AG20443 (cell line): ENCODE data around the gene PICK1.
"Not testable (repeated sequence)": the region's sequence is repeated elsewhere in the genome, so short reads cannot be mapped to it uniquely, and the experiment has no call there.

Experiments used
- DNase-seq: peaks from one replicate; pipeline ENCODE4 v3.0.0; 2012; ENCODE audit warnings: low spot score, mixed read lengths

PICK1 gene

DNA sequence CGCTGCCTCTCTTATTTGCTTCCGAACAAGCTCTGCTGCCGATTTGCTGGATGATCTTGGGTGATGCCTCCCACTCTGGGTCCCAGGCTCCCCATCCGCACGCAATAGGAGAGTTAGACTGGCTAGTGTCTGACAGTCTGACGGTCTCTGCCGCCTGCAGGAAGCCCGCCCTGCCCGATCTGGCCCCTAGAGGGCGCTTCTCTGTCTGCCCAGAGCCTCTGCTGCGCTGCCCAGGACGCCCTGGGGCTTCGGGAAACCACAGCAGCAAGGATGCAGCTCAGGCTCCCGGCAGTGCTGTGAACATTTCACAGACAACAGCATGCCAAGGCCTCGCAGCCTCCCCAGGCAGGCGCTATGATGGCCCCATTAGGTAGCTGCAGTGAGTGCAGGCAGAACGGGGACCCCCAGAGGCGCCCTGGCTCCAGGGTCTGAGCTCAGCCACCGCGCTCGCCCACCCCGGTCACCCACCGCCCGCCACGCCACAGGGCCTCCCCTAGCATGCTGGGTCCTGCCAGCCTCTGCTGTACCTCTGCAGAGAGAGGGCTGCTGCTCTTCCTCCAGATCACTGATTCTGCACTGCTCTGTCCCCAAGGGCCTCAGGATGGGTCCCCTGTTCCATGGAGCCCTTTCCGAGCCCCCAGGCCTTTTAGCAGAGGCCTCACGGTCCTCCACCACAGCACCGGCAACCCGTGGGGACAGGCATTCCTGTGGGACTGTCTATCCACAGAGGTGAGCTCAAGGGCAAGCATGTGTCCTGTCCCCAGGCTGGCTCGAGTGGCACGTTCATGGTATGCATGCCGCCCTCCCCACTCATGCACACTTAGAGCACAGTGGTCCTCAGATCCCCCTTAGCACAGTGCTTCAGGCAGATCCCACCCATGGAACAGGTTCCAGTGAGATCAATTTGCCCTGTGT is 57.5 kb downstream of the PICK1 start:
- peak; percentile 97 for DNase-seq

DNA sequence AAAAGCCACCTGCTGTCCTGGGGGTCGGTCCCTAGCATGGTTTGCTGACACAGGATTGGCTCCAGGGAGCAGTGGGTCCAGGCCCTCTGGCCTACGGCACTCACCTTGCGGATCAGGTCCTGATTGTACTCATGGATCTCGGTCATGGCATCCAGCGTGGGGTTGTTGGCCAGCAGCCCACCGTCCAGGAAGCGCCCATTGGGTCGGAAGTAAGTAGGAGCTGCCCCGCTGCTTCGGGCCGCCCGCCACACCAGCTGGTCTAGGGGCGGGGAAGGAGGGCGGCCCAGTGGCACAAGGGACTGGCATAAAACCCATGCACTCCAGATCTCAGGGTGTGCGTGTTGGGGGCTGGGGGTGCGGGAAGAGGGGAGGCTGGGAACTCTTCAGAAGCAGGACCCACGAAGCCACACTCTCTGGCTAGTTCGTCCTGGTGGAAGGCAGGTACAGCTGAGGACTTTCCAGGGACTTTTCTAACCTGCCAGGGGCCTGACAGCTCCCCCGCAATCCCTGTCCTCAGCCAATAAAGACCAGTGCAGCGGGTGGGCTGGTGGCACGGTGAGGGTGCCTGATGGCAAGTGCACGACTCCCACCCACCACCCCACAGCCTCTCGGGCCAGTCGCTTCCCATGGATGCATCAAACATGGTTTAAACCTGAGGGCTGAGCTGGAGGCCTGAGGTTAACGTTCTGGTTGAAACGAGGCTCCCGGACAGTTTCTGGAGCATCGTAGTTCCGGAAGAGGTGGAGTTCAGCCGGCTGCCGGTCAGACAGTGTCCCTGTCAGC is 58.4 kb downstream of the PICK1 start:
- DNase-seq: no peak

DNA sequence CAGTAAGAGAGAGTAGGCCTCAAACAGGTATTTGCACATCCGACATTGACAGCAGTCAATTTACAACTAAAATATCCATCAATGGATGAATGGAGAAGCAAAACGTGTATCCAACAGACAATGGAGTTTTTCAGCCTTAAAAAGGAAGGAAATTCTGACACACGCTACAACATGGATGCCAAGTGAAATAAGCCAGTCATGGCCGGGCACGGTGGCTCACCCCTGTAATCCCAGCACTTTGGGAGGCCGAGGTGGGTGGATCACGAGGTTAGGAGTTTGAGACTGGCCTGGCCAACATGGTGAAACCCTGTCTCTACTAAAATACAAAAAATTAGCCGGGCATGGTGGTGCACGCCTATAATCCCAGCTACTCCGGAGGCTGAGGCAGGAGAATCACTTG is 60.4 kb downstream of the PICK1 start:
- DNase-seq: not testable (repeated sequence)

DNA sequence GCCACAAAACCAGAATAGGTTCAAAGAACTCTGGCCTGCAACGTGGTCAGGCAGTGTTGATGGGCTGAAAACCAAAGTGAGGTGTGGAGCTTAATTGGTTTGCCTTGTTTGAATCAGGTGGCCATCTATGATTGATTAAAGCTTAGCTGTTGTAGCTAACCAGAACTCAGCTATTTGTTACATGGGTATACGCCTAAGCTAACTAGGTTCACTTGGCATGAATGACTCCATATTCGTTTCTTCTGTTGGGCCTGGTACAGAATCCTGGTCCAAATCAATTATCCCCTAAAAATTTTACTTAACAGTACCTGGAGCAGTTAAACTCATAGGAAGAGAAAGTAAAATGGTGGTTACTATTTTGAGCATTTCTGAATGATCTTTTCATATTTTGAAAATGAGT is 61.0 kb downstream of the PICK1 start:
- DNase-seq: no peak

DNA sequence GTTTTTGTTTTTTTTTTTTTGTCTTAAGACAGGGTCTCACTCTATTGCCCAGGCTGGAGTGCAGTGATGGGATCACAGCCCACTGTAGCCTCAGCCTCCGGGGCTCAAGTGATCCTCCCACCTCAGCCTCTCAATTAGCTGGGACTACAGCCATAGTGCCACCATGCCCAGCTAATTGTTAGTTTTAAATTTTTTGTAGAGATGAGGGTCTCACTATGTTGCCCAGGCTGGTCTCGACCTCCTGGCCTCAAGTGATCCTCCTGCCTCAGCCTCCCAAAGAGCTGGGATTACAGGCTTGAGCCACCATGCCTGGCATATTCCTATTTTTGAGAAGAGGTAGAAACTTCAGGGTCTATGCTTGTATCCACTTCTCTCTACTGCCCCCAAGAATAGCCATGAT is 61.5 kb downstream of the PICK1 start:
- DNase-seq: not testable (repeated sequence)

DNA sequence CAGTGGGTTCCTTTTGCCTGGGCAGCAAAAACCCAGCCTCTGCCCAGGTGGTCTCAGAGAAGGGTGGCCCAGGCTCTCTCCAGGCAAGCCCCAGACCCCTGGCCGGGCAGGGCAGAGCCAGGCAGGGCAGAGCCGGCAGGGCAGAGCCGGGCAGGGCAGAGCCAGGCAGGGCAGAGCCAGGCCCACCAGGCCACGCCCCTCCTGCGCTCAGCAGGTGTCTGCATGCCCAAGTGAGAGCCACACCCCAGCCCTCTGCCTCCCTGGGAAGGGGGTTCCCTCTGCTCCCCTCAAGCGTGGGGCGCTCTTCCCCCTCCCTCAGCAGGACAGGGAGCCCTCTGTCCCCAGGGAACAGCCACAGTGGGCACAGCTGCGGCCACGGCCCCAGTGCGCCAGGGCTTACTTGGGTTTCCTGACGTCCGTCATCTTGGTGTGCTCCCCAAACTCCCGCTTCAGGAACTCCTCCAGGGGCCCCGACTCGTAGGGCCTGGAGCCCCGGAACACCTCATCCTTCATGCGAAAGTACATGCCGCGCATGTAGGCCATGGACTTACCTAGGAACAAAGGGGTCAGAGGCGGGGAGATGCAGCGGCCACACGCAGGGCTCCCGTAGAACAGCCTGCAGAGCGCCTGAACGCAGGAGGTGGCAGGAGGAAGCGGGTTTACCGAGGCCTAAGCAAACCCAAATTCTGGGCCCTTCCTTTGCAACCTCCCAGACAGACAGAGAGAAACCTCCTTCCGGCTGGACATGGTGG is 63.3 kb downstream of the PICK1 start:
- DNase-seq: no peak

DNA sequence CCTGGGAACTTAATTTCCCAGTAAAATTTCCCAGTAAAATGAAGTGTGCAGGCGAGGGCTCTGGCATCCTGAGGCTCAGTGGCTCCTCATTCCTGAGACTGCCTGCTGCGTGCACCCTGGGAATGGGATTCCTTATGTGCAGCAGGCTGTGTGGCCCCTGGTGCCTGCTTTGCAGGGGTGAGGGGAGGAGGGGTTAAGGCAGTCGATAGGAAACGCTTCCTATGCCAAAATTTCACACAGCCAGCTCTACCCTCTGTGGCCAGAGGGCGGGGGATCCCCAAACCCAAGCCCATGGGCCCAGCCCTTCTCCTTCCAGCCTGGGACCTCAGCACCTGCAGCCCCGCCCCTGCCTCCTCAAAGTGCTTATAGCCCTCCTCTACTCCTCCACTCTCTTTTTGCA is 65.4 kb downstream of the PICK1 start:
- DNase-seq: no peak

DNA sequence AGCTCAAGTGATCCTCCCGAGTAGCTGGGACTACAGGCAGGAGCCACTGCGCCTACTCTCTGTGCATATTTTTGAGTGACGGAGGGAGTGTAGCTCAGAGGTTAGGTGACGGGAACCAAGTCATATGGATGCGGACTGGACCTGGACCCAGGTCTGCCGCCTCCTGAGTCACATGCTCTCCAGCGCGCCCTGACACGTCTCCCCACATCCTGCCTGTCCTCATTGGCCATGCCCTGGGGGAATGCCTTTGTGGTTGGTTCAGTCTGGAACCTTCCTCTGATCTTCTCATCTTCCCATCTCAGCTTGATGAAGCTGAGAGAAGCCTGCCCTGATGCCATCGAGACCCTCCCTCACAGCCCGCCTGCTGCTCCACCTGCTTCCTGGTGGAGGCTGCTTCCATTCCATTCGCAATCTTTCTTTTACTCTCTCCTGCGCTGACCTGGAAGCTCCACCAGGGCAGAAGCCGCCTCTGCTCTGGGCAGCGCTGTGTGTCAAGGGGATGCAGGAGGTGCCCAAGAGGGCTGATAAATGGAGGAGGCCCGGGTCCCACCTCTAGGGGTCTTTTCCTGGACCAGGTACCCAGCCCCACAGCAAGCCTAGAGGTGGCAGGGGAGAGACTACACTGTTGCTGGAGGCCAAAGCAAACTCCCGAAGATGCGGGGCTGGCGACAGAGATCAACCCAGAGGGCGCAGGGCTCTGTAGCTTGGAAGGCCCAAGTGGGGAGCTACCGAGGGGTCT is 67.2 kb downstream of the PICK1 start:
- no peak for DNase-seq

DNA sequence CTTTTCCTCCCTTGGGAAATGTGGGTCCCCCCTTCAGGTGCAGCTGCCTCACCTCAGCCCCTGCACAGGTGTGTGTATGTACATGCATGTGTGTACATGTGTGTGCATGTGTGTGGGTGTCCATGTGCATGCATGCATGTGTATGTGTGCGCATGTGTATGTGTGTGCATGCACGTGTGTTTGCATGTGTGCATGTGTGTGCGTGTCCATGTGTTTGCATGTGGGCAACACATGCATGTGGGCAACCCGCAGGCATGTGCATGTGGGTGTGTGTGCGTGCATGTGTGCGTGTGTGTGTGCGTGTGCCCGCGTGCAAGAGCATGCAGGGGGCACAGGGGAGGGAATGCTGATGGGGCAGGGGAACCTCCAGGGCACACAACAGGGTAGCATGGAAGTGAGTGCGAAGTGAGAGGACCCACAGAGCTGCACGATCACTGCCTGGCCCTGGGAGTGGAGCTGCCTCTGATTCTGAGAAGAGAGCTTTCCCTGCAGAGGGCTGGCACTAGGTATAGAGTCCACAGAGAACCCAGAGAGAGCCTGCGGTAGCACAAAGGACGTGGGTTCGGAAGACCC is 67.9 kb downstream of the PICK1 start:
- DNase-seq: no peak
